Stimulated activated naive CD8-positive, alpha-beta T cell treated with anti-CD3 and anti-CD28 coated beads, Interleukin-15, Interleukin-2, amounts not matched to agents 100 U/mL and 50 U/mL, for 24 hours (primary cell): Measurements from ENCODE around the gene EMP3.

Source experiments
- ATAC-seq: fragments of 150-1000 bp; cut with Tn5 transposase; one replicate; pipeline ENCODE4 v1.10.0; 2021
- DNase-seq: peaks from one replicate; pipeline ENCODE4 v3.0.0; 2021

The EMP3 gene

GRCh38 chr19:48379058-48379457, 53.7 kb downstream of the EMP3 start:
- ATAC-seq (no peak), DNase-seq (no peak)
